GM12874 (cell line): ENCODE data around the gene ZNF831.

Experiments used
- TF ChIP-seq, protein P1 (sequence below): IDR thresholded peaks from 2 replicates; pipeline ENCODE4 v1.5.1; 2011; ENCODE audit warnings: low read depth, mild to moderate bottlenecking, control low read depth, low read length, moderate library complexity; ENCODE audit not compliant: insufficient read depth

ZNF831 gene

DNA sequence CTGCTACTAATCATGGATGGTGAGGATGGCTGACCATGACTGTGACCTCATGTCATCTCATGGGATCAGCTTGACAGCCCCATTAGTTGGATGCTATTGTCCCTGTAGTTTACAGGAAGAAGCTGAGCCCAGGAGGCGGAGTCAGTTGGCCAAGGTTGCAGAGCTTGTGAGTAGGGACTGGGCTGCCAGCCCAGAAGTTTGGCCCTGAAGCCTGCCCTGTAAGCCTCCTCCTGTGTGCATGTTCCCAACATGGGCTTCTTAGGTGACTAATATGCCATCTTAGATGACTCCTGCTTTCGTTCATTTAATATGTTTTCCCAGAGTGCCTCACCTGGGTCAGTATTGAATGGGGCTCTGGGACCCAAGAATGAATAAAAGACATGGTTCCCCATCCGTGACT lies 143.6 kb downstream of the ZNF831 start:
- TF ChIP-seq, protein P1, sequence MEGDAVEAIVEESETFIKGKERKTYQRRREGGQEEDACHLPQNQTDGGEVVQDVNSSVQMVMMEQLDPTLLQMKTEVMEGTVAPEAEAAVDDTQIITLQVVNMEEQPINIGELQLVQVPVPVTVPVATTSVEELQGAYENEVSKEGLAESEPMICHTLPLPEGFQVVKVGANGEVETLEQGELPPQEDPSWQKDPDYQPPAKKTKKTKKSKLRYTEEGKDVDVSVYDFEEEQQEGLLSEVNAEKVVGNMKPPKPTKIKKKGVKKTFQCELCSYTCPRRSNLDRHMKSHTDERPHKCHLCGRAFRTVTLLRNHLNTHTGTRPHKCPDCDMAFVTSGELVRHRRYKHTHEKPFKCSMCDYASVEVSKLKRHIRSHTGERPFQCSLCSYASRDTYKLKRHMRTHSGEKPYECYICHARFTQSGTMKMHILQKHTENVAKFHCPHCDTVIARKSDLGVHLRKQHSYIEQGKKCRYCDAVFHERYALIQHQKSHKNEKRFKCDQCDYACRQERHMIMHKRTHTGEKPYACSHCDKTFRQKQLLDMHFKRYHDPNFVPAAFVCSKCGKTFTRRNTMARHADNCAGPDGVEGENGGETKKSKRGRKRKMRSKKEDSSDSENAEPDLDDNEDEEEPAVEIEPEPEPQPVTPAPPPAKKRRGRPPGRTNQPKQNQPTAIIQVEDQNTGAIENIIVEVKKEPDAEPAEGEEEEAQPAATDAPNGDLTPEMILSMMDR: no peak
